ENCODE measurements around the gene ATP8A2. TPM values are rescaled to one million over a fixed set of nuclear protein-coding genes. Genes with fewer than 3 reads are reported as not detected.

ATP8A2 gene
- polyA plus RNA-seq, 1 donor from 2014 or later: 11.9 TPM

DNA sequence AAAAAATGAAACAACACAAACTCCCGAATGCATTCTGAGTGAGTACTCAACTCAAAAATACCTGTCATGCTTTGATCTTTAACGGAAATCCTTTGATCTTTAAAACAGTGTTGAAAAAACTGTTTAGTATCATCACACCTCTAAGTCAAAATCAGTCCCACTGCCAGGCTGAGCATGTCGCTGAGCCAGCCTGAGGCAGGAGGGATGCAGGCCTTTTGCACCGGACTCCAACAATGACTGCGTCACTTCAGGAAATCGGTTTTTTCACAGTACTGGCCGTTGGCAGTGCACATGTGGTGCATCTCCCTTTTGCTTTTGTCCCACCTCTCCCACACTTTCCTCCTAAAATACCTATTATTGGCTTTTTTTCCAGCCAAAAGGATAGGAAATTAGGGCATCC is 601.8 kb downstream of the ATP8A2 start:
- Histone ChIP-seq H3K4me2 (ENCODE audit: low read length) (no peak overlapping the region), H3K9ac (ENCODE audit: low read length) (no peak overlapping the region), H2AFZ (ENCODE audit: low read depth, low read length) (no peak overlapping the region), H4K20me1 (ENCODE audit: insufficient read depth) (no peaks in the 10 kb centered on the region), H3K9me3 (ENCODE audit: low read length) (no peaks in the 10 kb centered on the region), H3K9me2 (ENCODE audit: insufficient read depth, low read length) (no peaks in the 10 kb centered on the region), H3K79me2 (replicated peaks; ENCODE audit: insufficient read depth, low read length) (no peaks in the 10 kb centered on the region), H3K27me3 (ENCODE audit: insufficient read depth, low read depth, low read length) (no peaks in the 10 kb centered on the region), H3K27ac (ENCODE audit: low read length) (no peak overlapping the region), H3K4me3 (ENCODE audit: low read length) (no peak overlapping the region), H3K36me3 (ENCODE audit: insufficient read depth, low read length) (no peaks in the 10 kb centered on the region), H3F3A (ENCODE audit: insufficient read depth, low read length, poor library complexity, severe bottlenecking) (no peaks in the 10 kb centered on the region)
- no peak for TF ChIP-seq POLR2AphosphoS5 (IDR thresholded peaks at IDR 0.05)

DNA sequence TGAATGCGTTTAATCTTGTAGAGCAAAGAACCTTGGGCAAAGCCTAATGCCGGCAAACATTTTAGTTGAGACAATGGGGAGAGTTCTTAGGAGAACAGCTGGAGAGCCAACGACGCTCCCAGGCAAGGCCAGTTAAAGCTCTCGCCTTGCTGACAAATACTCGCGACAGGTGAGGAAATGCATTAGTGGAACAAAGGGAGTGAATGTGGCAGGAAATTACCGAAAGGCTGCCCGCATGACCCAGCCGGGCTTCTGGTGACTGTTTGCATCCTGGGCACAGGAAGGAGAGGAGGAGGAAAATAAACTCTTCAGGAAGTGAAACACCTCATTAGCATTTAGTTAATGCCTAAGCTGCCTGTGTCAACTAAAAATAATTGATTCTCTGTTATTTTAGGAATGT is 605.4 kb downstream of the ATP8A2 start:
- no peaks in the 10 kb centered on the region for H3F3A ChIP-seq (ENCODE audit: insufficient read depth, low read length, poor library complexity, severe bottlenecking)
- H3K36me3 ChIP-seq (ENCODE audit: insufficient read depth, low read length): no peaks in the 10 kb centered on the region
- H3K9ac ChIP-seq (ENCODE audit: low read length): no peak overlapping the region
- TF ChIP-seq REST (IDR thresholded peaks at IDR 0.05; ENCODE audit: borderline replicate concordance): no peak
- no peak for TF ChIP-seq TAF1 (IDR thresholded peaks at IDR 0.05; ENCODE audit: low read depth)
- TF ChIP-seq CTCF (IDR thresholded peaks at IDR 0.05; ENCODE audit: poor library complexity, severe bottlenecking): no peak
- no peak for TF ChIP-seq POLR2AphosphoS5 (IDR thresholded peaks at IDR 0.05)
- TF ChIP-seq SMC3 (conservative IDR thresholded peaks at IDR 0.05; ENCODE audit: poor library complexity): no peak
- TF ChIP-seq EZH2 (IDR thresholded peaks at IDR 0.05; ENCODE audit: borderline replicate concordance, insufficient read depth, low read length, poor library complexity, severe bottlenecking): no peak
- TF ChIP-seq EP300 (conservative IDR thresholded peaks at IDR 0.05; ENCODE audit: poor library complexity, severe bottlenecking): no peak
- TF ChIP-seq MXI1 (conservative IDR thresholded peaks at IDR 0.05; ENCODE audit: poor library complexity, severe bottlenecking): no peak
- no peak for TF ChIP-seq RAD21 (conservative IDR thresholded peaks at IDR 0.05)
- H2AFZ ChIP-seq (ENCODE audit: low read depth, low read length): no peak overlapping the region
- no peak overlapping the region for H3K27ac ChIP-seq (ENCODE audit: low read length)
- H3K27me3 ChIP-seq (ENCODE audit: insufficient read depth, low read depth, low read length): no peaks in the 10 kb centered on the region
- H4K20me1 ChIP-seq (ENCODE audit: insufficient read depth): no peaks in the 10 kb centered on the region
- H3K4me2 ChIP-seq (ENCODE audit: low read length): no peak overlapping the region
- no peaks in the 10 kb centered on the region for H3K9me3 ChIP-seq (ENCODE audit: low read length)
- H3K79me2 ChIP-seq (replicated peaks; ENCODE audit: insufficient read depth, low read length): no peaks in the 10 kb centered on the region
- no peak overlapping the region for H3K4me3 ChIP-seq (ENCODE audit: low read length)
- no peaks in the 10 kb centered on the region for H3K9me2 ChIP-seq (ENCODE audit: insufficient read depth, low read length)

- Histone ChIP-seq H3K9ac (ENCODE audit: low read length) (no peak overlapping the region), H3K27ac (ENCODE audit: low read length) (no peak overlapping the region), H3K9me3 (ENCODE audit: low read length) (no peaks in the 10 kb centered on the region), H3K79me2 (replicated peaks; ENCODE audit: insufficient read depth, low read length) (no peaks in the 10 kb centered on the region), H3K27me3 (ENCODE audit: insufficient read depth, low read depth, low read length) (no peaks in the 10 kb centered on the region), H3K4me3 (ENCODE audit: low read length) (no peak overlapping the region), H3K36me3 (ENCODE audit: insufficient read depth, low read length) (no peaks in the 10 kb centered on the region), H3K4me2 (ENCODE audit: low read length) (no peak overlapping the region), H3K9me2 (ENCODE audit: insufficient read depth, low read length) (no peaks in the 10 kb centered on the region), H3F3A (ENCODE audit: insufficient read depth, low read length, poor library complexity, severe bottlenecking) (no peaks in the 10 kb centered on the region), H4K20me1 (ENCODE audit: insufficient read depth) (no peaks in the 10 kb centered on the region), H2AFZ (ENCODE audit: low read depth, low read length) (no peak overlapping the region)
- no peak for TF ChIP-seq RAD21 (conservative IDR thresholded peaks at IDR 0.05)
- TF ChIP-seq SMC3 (conservative IDR thresholded peaks at IDR 0.05; ENCODE audit: poor library complexity): no peak
- no peak for TF ChIP-seq POLR2AphosphoS5 (IDR thresholded peaks at IDR 0.05)
- TF ChIP-seq MXI1 (conservative IDR thresholded peaks at IDR 0.05; ENCODE audit: poor library complexity, severe bottlenecking): no peak
- TF ChIP-seq EP300 (conservative IDR thresholded peaks at IDR 0.05; ENCODE audit: poor library complexity, severe bottlenecking): no peak
- no peak for TF ChIP-seq CTCF (IDR thresholded peaks at IDR 0.05; ENCODE audit: poor library complexity, severe bottlenecking)
- no peak for TF ChIP-seq TAF1 (IDR thresholded peaks at IDR 0.05; ENCODE audit: low read depth)
- no peak for TF ChIP-seq REST (IDR thresholded peaks at IDR 0.05; ENCODE audit: borderline replicate concordance)
- TF ChIP-seq EZH2 (IDR thresholded peaks at IDR 0.05; ENCODE audit: borderline replicate concordance, insufficient read depth, low read length, poor library complexity, severe bottlenecking): no peak
Observed at GRCh38 chr13:25977671-25978070, 605.9 kb downstream of the ATP8A2 start.
